GM23248 (cell line): ENCODE data around the gene SLC7A9. TPM values are rescaled to one million over a fixed set of nuclear protein-coding genes. Genes with fewer than 3 reads are reported as not detected.

Source experiments
- DNase-seq: peaks from one replicate; pipeline ENCODE4 v3.0.0-alpha.2; 2015
- H2AFZ ChIP-seq: fragments of 200-600 bp; sonication (generic); 2 replicates; pipeline ENCODE4 v1.6.1; 2016; ENCODE audit warnings: antibody characterized with exemption
- H3F3A ChIP-seq: fragments of 200-600 bp; sonication (generic); 2 replicates; pipeline ENCODE4 v1.6.1; 2016; ENCODE audit warnings: mild to moderate bottlenecking, antibody characterized with exemption, mixed run types; ENCODE audit not compliant: insufficient read depth
- H3K27ac ChIP-seq: fragments of 200-600 bp; sonication (generic); 2 replicates; pipeline ENCODE4 v1.5.1; 2016; ENCODE audit warnings: mild to moderate bottlenecking
- H3K27me3 ChIP-seq: fragments of 200-600 bp; sonication (generic); replicated peaks from 2 replicates; pipeline ENCODE4 v1.6.1; 2016; ENCODE audit warnings: mild to moderate bottlenecking; ENCODE audit not compliant: insufficient read depth
- H3K36me3 ChIP-seq: fragments of 200-600 bp; sonication (generic); 2 replicates; pipeline ENCODE4 v1.6.1; 2016; ENCODE audit warnings: low read depth, mild to moderate bottlenecking
- H3K4me1 ChIP-seq: fragments of 200-600 bp; sonication (generic); 2 replicates; pipeline ENCODE4 v1.6.1; 2016; ENCODE audit warnings: mild to moderate bottlenecking; ENCODE audit not compliant: insufficient read depth
- H3K4me2 ChIP-seq: fragments of 200-600 bp; sonication (generic); one replicate; pipeline ENCODE4 v1.6.1; 2016; ENCODE audit warnings: mild to moderate bottlenecking; ENCODE audit not compliant: unreplicated experiment
- H3K4me3 ChIP-seq: fragments of 200-600 bp; sonication (generic); 2 replicates; pipeline ENCODE4 v1.5.1; 2016; ENCODE audit warnings: mild to moderate bottlenecking
- H3K79me2 ChIP-seq: fragments of 200-600 bp; sonication (generic); 2 replicates; pipeline ENCODE4 v1.6.1; 2016; ENCODE audit warnings: mild to moderate bottlenecking; ENCODE audit not compliant: insufficient read depth
- H3K9ac ChIP-seq: fragments of 200-600 bp; sonication (generic); 2 replicates; pipeline ENCODE4 v1.6.1; 2016; ENCODE audit warnings: mild to moderate bottlenecking
- H3K9me2 ChIP-seq: fragments of 200-600 bp; sonication (generic); 2 replicates; pipeline ENCODE4 v1.6.1; 2016; ENCODE audit warnings: mixed run types, mild to moderate bottlenecking, moderate library complexity; ENCODE audit not compliant: insufficient read depth
- H3K9me3 ChIP-seq: fragments of 200-600 bp; sonication (generic); one replicate; pipeline ENCODE4 v1.6.1; 2017; ENCODE audit warnings: low read depth
- H4K20me1 ChIP-seq: fragments of 200-600 bp; sonication (generic); 2 replicates; pipeline ENCODE4 v1.6.0; 2016; ENCODE audit not compliant: insufficient read depth
- EZH2 ChIP-seq: fragments of 200-600 bp; sonication (generic); IDR thresholded peaks from 2 replicates; pipeline ENCODE4 v1.6.1; 2018; ENCODE audit warnings: antibody characterized with exemption, mild to moderate bottlenecking; ENCODE audit not compliant: insufficient read depth, poor library complexity, severe bottlenecking
- EZH2phosphoT487 ChIP-seq: fragments of 200-600 bp; sonication (generic); IDR thresholded peaks from 2 replicates; pipeline ENCODE4 v1.6.1; 2018; ENCODE audit warnings: antibody characterized with exemption, moderate library complexity, mild to moderate bottlenecking, low read depth; ENCODE audit not compliant: insufficient read depth
- WGBS, 2 experiments: methylation state at CpG; one replicate each; pipeline ENCODE4 v1.1.6; 2015 to 2017; ENCODE audit warnings: low lambda C conversion rate in 2 of 2, low coverage in 1 of 2; ENCODE audit errors: missing lambda C conversion rate in 2 of 2; 5-methylcytosine and 5-hydroxymethylcytosine counted together
- in situ Hi-C: fragments of 300-500 bp; cut with MboI; formaldehyde crosslinking; loops from 2 replicates; pipeline ENCODE4 v1.15.0; 2020
- polyA plus RNA-seq: library from polyadenylated mRNA; unstranded; fragments of >200 nt; fragmentation: Nextera tagmentation; extraction: Ambion mirVana; gene quantifications from 2 replicates; pipeline ENCODE4 v1.2.1, GENCODE V29; 2016
- total RNA-seq: library from RNA; depleted of rRNA; stranded (reverse); fragments of >200 nt; shearing (Covaris generic); gene quantifications from 2 replicates; pipeline ENCODE4 v1.2.3, GENCODE V29; 2014

Gene SLC7A9
- total and polyA plus RNA-seq, 2 experiments from 2014 or later: not detected

- WGBS, 2 experiments: 56 to 60% methylated on average over 8 of the region's 8 CpGs
- no peaks in the 10 kb centered on the region for H3K4me1 ChIP-seq
- H4K20me1 ChIP-seq: no peaks in the 10 kb centered on the region
Observed at GRCh38 chr19:32863301-32863700, 6.3 kb downstream of the SLC7A9 start.

GRCh38 chr19:32862741-32863140 is 6.8 kb downstream of the SLC7A9 start:
- TF ChIP-seq EZH2phosphoT487 (no peak), EZH2 (no peak)
- DNase-seq: no peak
- 78 to 80% methylated on average over 14 of the region's 14 CpGs for WGBS, 2 experiments

More at GRCh38 chr19:32863301-32863700, 6.3 kb downstream of the SLC7A9 start:
- Histone ChIP-seq H3K36me3 (no peaks in the 10 kb centered on the region), H3K4me2 (no peak overlapping the region), H2AFZ (no peak overlapping the region), H3K4me3 (no peak overlapping the region), H3F3A (no peaks in the 10 kb centered on the region), H3K9ac (no peak overlapping the region), H3K27me3 (no peaks in the 10 kb centered on the region), H3K9me2 (no peaks in the 10 kb centered on the region), H3K79me2 (no peaks in the 10 kb centered on the region), H3K27ac (no peak overlapping the region), H3K9me3 (no peaks in the 10 kb centered on the region)
- no peak for DNase-seq
- in situ Hi-C loops: no loop called here
- TF ChIP-seq EZH2phosphoT487 (no peak), EZH2 (no peak)

GRCh38 chr19:32862173-32862572 is 7.4 kb downstream of the SLC7A9 start:
- TF ChIP-seq EZH2phosphoT487 (no peak), EZH2 (no peak)
- in situ Hi-C loops: no loop called here
- Histone ChIP-seq H3K36me3 (no peaks in the 10 kb centered on the region), H3K4me2 (no peak overlapping the region), H3K4me1 (no peaks in the 10 kb centered on the region), H3K79me2 (no peaks in the 10 kb centered on the region), H4K20me1 (no peaks in the 10 kb centered on the region), H3K9me2 (no peaks in the 10 kb centered on the region), H3K4me3 (no peak overlapping the region), H3F3A (no peaks in the 10 kb centered on the region), H3K9me3 (no peaks in the 10 kb centered on the region), H3K27me3 (no peaks in the 10 kb centered on the region), H3K27ac (no peak overlapping the region), H2AFZ (no peak overlapping the region), H3K9ac (no peak overlapping the region)
- DNase-seq: no peak
- 68 to 69% methylated on average over 19 of the region's 19 CpGs for WGBS, 2 experiments

More at GRCh38 chr19:32862741-32863140, 6.8 kb downstream of the SLC7A9 start:
- H3K79me2 ChIP-seq: no peaks in the 10 kb centered on the region
- no peaks in the 10 kb centered on the region for H4K20me1 ChIP-seq
- no peaks in the 10 kb centered on the region for H3K9me2 ChIP-seq
- no peak overlapping the region for H3K4me3 ChIP-seq
- no peaks in the 10 kb centered on the region for H3K4me1 ChIP-seq
- H3K27ac ChIP-seq: no peak overlapping the region
- no peaks in the 10 kb centered on the region for H3K9me3 ChIP-seq
- H3K36me3 ChIP-seq: no peaks in the 10 kb centered on the region
- no peak overlapping the region for H3K4me2 ChIP-seq
- in situ Hi-C loops: no loop called here
- H3F3A ChIP-seq: no peaks in the 10 kb centered on the region
- H3K9ac ChIP-seq: no peak overlapping the region
- no peak overlapping the region for H2AFZ ChIP-seq
- H3K27me3 ChIP-seq: no peaks in the 10 kb centered on the region

GRCh38 chr19:32861596-32861995 is 8.0 kb downstream of the SLC7A9 start:
- TF ChIP-seq EZH2: no peak
- TF ChIP-seq EZH2phosphoT487: no peak
- Histone ChIP-seq H3K4me3 (no peak overlapping the region), H3K36me3 (no peaks in the 10 kb centered on the region), H2AFZ (no peak overlapping the region), H3K4me1 (no peaks in the 10 kb centered on the region), H3K4me2 (no peak overlapping the region), H4K20me1 (no peaks in the 10 kb centered on the region), H3K27ac (no peak overlapping the region), H3F3A (no peaks in the 10 kb centered on the region), H3K27me3 (no peaks in the 10 kb centered on the region), H3K79me2 (no peaks in the 10 kb centered on the region), H3K9ac (no peak overlapping the region), H3K9me3 (no peaks in the 10 kb centered on the region), H3K9me2 (no peaks in the 10 kb centered on the region)
- no peak for DNase-seq
- in situ Hi-C loops: no loop called here
- 80 to 83% methylated on average over 3 of the region's 3 CpGs for WGBS, 2 experiments

- Histone ChIP-seq H3K36me3 (no peaks in the 10 kb centered on the region), H3K4me1 (no peaks in the 10 kb centered on the region), H3K4me2 (no peak overlapping the region), H3K9me2 (no peaks in the 10 kb centered on the region), H3K27me3 (no peaks in the 10 kb centered on the region), H3K9me3 (no peaks in the 10 kb centered on the region), H3K27ac (no peak overlapping the region), H3K9ac (no peak overlapping the region), H3K4me3 (no peak overlapping the region), H3F3A (no peaks in the 10 kb centered on the region), H2AFZ (no peak overlapping the region), H3K79me2 (no peaks in the 10 kb centered on the region), H4K20me1 (no peaks in the 10 kb centered on the region)
- no peak for DNase-seq
- no peak for TF ChIP-seq EZH2
- no peak for TF ChIP-seq EZH2phosphoT487
- WGBS, 2 experiments: 80 to 81% methylated on average over 18 to 19 of the region's 19 CpGs
- in situ Hi-C loops: no loop called here
Observed at GRCh38 chr19:32859591-32859990, 10.0 kb downstream of the SLC7A9 start.
